Measurements from ENCODE around the gene TCF21. TPM values are rescaled to one million over a fixed set of nuclear protein-coding genes. Genes with fewer than 3 reads are reported as not detected.

The TCF21 gene
- total and polyA plus RNA-seq, 9 donors, result 23.2 to 50.9 (median 39.3) TPM

GRCh38 chr6:133893946-133894345 is 5.0 kb downstream of the TCF21 start:
- Histone ChIP-seq H3K4me3 (no peak overlapping the region), H3K9me3 (no peaks in the 10 kb centered on the region), H3K27me3 (no peaks in the 10 kb centered on the region), H3K4me1 (ENCODE audit: insufficient read depth) (peaks cover 7% of the 10 kb centered on the region), H3K36me3 (no peaks in the 10 kb centered on the region), H3K27ac (peak overlapping the region; percentile 83 to 96)
- no peak for TF ChIP-seq EP300 (IDR thresholded peaks at IDR 0.05)
- no peak for DNase-seq
- WGBS, 3 donors, result 14 to 34% (median 18%) methylated on average over 4 of the region's 4 CpGs
- intact Hi-C loops (cut with DNase I), result loop anchor here in 1 of 4 donors (10.0 kb wide), 2 partner anchors 59 to 1079 kb away; partner anchors contain the start of gene RPS12

DNA sequence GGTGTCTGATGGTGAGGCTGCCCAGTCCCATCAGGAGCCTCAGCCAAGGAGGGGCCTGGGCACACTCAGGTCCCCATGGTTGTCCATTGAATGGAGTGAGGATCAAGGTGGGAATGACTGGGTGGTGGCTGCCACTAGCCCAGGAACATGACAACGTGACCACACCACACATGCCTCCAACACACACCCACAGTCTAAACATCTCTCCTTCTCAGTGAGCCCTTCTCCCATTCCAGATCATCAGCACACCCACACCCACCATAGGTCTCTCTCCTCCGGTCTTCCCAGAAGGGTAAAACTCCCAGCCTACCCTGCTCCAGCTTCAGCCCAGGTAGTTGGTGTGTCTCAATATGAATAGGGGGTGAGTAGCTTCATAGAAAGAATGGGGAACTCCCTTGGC is 5.5 kb downstream of the TCF21 start:
- Histone ChIP-seq H3K27ac (peak overlapping the region; percentile 83 to 96), H3K4me1 (ENCODE audit: insufficient read depth) (peaks cover 7% of the 10 kb centered on the region)
- WGBS, 3 donors, result 9 to 34% (median 12%) methylated on average over 2 of the region's 2 CpGs

DNA sequence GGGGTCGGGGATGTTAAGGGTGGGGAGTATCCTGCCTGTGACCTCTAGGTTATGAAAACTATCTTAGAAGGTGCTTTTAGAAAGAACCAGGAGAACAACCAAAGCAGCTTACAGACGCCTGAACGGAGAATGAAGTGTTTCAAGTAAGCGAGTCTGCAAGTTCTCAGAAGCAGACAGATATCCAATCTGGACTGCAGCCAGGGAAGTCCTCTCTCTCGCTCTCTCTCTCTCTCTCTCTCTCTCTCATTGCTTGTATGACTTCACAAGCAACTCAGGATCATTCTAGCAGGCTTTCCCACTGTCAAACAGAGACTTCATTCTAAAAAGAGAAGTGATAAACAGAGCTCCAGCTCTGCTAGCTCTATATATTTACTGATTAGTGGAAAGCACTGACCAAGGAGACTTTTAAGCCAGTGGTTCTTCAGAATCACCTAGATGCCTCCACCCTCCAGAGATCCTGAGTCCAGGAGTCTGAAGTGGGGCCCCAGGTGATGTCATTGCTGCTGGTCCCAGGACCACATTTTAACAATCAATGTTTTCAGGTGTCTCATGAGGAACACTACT is 6.0 kb downstream of the TCF21 start:
- Histone ChIP-seq H3K27ac (peak overlapping the region; percentile 83 to 96), H3K36me3 (no peaks in the 10 kb centered on the region), H3K4me3 (no peak overlapping the region), H3K4me1 (ENCODE audit: insufficient read depth) (peaks cover 7% of the 10 kb centered on the region), H3K27me3 (no peaks in the 10 kb centered on the region), H3K9me3 (no peaks in the 10 kb centered on the region)
- peak in 4 of 5 donors; percentile 49 to 79 (median 70) for DNase-seq
- TF ChIP-seq EP300 (IDR thresholded peaks at IDR 0.05), result no peak
- TF ChIP-seq, protein P1, sequence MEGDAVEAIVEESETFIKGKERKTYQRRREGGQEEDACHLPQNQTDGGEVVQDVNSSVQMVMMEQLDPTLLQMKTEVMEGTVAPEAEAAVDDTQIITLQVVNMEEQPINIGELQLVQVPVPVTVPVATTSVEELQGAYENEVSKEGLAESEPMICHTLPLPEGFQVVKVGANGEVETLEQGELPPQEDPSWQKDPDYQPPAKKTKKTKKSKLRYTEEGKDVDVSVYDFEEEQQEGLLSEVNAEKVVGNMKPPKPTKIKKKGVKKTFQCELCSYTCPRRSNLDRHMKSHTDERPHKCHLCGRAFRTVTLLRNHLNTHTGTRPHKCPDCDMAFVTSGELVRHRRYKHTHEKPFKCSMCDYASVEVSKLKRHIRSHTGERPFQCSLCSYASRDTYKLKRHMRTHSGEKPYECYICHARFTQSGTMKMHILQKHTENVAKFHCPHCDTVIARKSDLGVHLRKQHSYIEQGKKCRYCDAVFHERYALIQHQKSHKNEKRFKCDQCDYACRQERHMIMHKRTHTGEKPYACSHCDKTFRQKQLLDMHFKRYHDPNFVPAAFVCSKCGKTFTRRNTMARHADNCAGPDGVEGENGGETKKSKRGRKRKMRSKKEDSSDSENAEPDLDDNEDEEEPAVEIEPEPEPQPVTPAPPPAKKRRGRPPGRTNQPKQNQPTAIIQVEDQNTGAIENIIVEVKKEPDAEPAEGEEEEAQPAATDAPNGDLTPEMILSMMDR (IDR thresholded peaks at IDR 0.05), result peak in 1 of 3 donors; percentile 18
- intact Hi-C loops (cut with DNase I), result loop anchor here in 1 of 4 donors (10.0 kb wide), 2 partner anchors 60 to 1080 kb away; partner anchors contain the start of gene RPS12
- 0 to 9% (median 2%) methylated on average over 5 of the region's 5 CpGs for WGBS, 3 donors

More for the DNA sequence above, 5.5 kb downstream of the TCF21 start:
- intact Hi-C loops (cut with DNase I), result loop anchor here in 1 of 4 donors (10.0 kb wide), 2 partner anchors 60 to 1080 kb away; partner anchors contain the start of gene RPS12
- no peak for TF ChIP-seq POLR2A (IDR thresholded peaks at IDR 0.05)
- Histone ChIP-seq H3K36me3 (no peaks in the 10 kb centered on the region), H3K9me3 (no peaks in the 10 kb centered on the region), H3K4me3 (no peak overlapping the region), H3K27me3 (no peaks in the 10 kb centered on the region)
- DNase-seq, result peak in 2 of 5 donors; percentile 36 to 45

- H3K4me1 ChIP-seq (ENCODE audit: insufficient read depth), result peaks cover 7% of the 10 kb centered on the region
- peak; percentile 57 to 69 (median 65) for DNase-seq
- intact Hi-C loops (cut with DNase I), result loop anchor here in 1 of 4 donors (10.0 kb wide), 2 partner anchors 61 to 1081 kb away; partner anchors contain the start of gene RPS12
- H3K9me3 ChIP-seq, result no peaks in the 10 kb centered on the region
- TF ChIP-seq POLR2A (IDR thresholded peaks at IDR 0.05) (peak; percentile 9), EP300 (IDR thresholded peaks at IDR 0.05) (no peak)
- TF ChIP-seq, protein P1 (IDR thresholded peaks at IDR 0.05), result no peak
- H3K36me3 ChIP-seq, result no peaks in the 10 kb centered on the region
- no peaks in the 10 kb centered on the region for H3K27me3 ChIP-seq
- 10 to 25% (median 14%) methylated on average over 41 to 45 of the region's 45 CpGs for WGBS, 3 donors
- peak overlapping the region; percentile 83 to 96 for H3K27ac ChIP-seq
- peak overlapping the region; percentile 29 for H3K4me3 ChIP-seq
Measured at GRCh38 chr6:133895573-133896343, 6.8 kb downstream of the TCF21 start.

DNA sequence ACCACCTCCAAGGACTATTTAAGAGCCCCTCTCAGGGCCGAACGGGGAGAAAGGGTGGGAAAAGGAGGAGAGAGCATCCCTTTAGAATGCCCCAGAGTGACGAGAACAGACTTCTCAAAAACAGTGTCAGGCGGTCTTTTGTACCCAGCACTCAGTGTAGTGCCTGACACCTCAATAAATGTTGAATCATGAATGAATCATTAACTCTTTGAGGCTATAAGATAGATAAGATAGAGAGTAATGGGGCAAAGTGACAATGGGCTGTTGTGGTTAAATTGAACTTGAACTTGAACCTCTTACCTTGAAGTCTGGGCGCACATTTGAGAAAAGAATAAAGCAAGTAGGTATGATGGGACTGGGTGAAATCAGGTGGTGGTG is 7.4 kb downstream of the TCF21 start:
- TF ChIP-seq, protein P1 (IDR thresholded peaks at IDR 0.05), result no peak
- TF ChIP-seq POLR2A (IDR thresholded peaks at IDR 0.05), result no peak
- no peak for TF ChIP-seq EP300 (IDR thresholded peaks at IDR 0.05)
- Histone ChIP-seq H3K4me3 (no peak overlapping the region), H3K27me3 (no peaks in the 10 kb centered on the region), H3K4me1 (ENCODE audit: insufficient read depth) (peaks cover 7% of the 10 kb centered on the region), H3K9me3 (no peaks in the 10 kb centered on the region), H3K27ac (peak overlapping the region; percentile 83 to 96), H3K36me3 (no peaks in the 10 kb centered on the region)
- WGBS, 3 donors, result 22 to 38% (median 28%) methylated on average over 5 of the region's 5 CpGs
- no peak for DNase-seq
- intact Hi-C loops (cut with DNase I), result loop anchor here in 1 of 4 donors (10.0 kb wide), 2 partner anchors 62 to 1082 kb away; partner anchors contain the start of gene RPS12
